WTC11 (cell line): ENCODE data around the gene CLDN6. TPM values are rescaled to one million over a fixed set of nuclear protein-coding genes. Genes with fewer than 3 reads are reported as not detected.
A peak's percentile ranks its signal among the peaks of the same experiment; 100 is the strongest.

ENCODE experiments used
- CREM ChIP-seq: sonication (generic); formaldehyde crosslinking; IDR thresholded peaks from 2 replicates; pipeline ENCODE4 v1.8.1; 2022; ENCODE audit warnings: mild to moderate bottlenecking, missing genetic modification reagents, moderate library complexity
- EMX1 ChIP-seq: fragments of 250-450 bp; sonication (Bioruptor Pico); IDR thresholded peaks from 2 replicates; pipeline ENCODE4 v1.8.0; 2021; ENCODE audit warnings: mild to moderate bottlenecking
- ERG ChIP-seq: fragments of 250-450 bp; sonication (Bioruptor Pico); IDR thresholded peaks from 2 replicates; pipeline ENCODE4 v1.8.0; 2021; ENCODE audit warnings: mild to moderate bottlenecking
- FOXP1 ChIP-seq: sonication (generic); formaldehyde crosslinking; IDR thresholded peaks from 2 replicates; pipeline ENCODE4 v1.8.0; 2022; ENCODE audit warnings: missing genetic modification reagents, mild to moderate bottlenecking, moderate library complexity, borderline replicate concordance
- GRHL2 ChIP-seq: fragments of 250-450 bp; sonication (Bioruptor Pico); IDR thresholded peaks from 2 replicates; pipeline ENCODE4 v1.8.0; 2022; ENCODE audit warnings: mild to moderate bottlenecking, moderate library complexity; ENCODE audit not compliant: insufficient replicate concordance, severe bottlenecking
- GTF2I ChIP-seq: fragments of 250-450 bp; sonication (Bioruptor Pico); conservative IDR thresholded peaks from 2 replicates; pipeline ENCODE4 v1.4.0; 2021; ENCODE audit warnings: mild to moderate bottlenecking
- MAX ChIP-seq: sonication (generic); formaldehyde crosslinking; IDR thresholded peaks from 2 replicates; pipeline ENCODE4 v1.8.0; 2022; ENCODE audit warnings: mild to moderate bottlenecking, missing genetic modification reagents
- MYBL2 ChIP-seq: sonication (generic); formaldehyde crosslinking; IDR thresholded peaks from 2 replicates; pipeline ENCODE4 v1.8.1; 2023; ENCODE audit warnings: mild to moderate bottlenecking, moderate library complexity, missing genetic modification reagents
- NFYB ChIP-seq: sonication (generic); formaldehyde crosslinking; conservative IDR thresholded peaks from 2 replicates; pipeline ENCODE4 v1.8.0; 2022; ENCODE audit warnings: low read depth, missing genetic modification reagents
- NR1H2 ChIP-seq: sonication (generic); formaldehyde crosslinking; IDR thresholded peaks from 2 replicates; pipeline ENCODE4 v1.9.0; 2021; ENCODE audit warnings: mild to moderate bottlenecking, moderate library complexity, missing genetic modification reagents
- NR3C1 ChIP-seq: sonication (generic); formaldehyde crosslinking; conservative IDR thresholded peaks from 2 replicates; pipeline ENCODE4 v1.8.1; 2023; ENCODE audit warnings: low read depth, mild to moderate bottlenecking, missing genetic modification reagents
- PRRX2 ChIP-seq: fragments of 250-450 bp; sonication (Bioruptor Pico); IDR thresholded peaks from 2 replicates; pipeline ENCODE4 v1.8.0; 2021; ENCODE audit warnings: mild to moderate bottlenecking
- SMAD4 ChIP-seq: sonication (generic); formaldehyde crosslinking; IDR thresholded peaks from 2 replicates; pipeline ENCODE4 v1.8.0; 2022; ENCODE audit warnings: mild to moderate bottlenecking, missing genetic modification reagents
- SP1 ChIP-seq: sonication (generic); formaldehyde crosslinking; conservative IDR thresholded peaks from 2 replicates; pipeline ENCODE4 v1.8.1; 2022; ENCODE audit warnings: missing genetic modification reagents
- TEAD4 ChIP-seq: sonication (generic); formaldehyde crosslinking; IDR thresholded peaks from 2 replicates; pipeline ENCODE4 v1.8.0; 2022; ENCODE audit warnings: mild to moderate bottlenecking, missing genetic modification reagents
- ZNF263 ChIP-seq: sonication (generic); formaldehyde crosslinking; IDR thresholded peaks from 2 replicates; pipeline ENCODE4 v1.8.1; 2022; ENCODE audit warnings: low read depth, mild to moderate bottlenecking, moderate library complexity, missing genetic modification reagents
- ZNF281 ChIP-seq: sonication (generic); formaldehyde crosslinking; IDR thresholded peaks from 2 replicates; pipeline ENCODE4 v1.8.0; 2023; ENCODE audit warnings: mild to moderate bottlenecking, missing genetic modification reagents
- ZNF317 ChIP-seq: sonication (generic); formaldehyde crosslinking; IDR thresholded peaks from 2 replicates; pipeline ENCODE4 v1.8.1; 2023; ENCODE audit warnings: low read depth, mild to moderate bottlenecking, moderate library complexity, missing genetic modification reagents, borderline replicate concordance
- ZNF396 ChIP-seq: fragments of 250-450 bp; sonication (Bioruptor Pico); IDR thresholded peaks from 2 replicates; pipeline ENCODE4 v1.8.0; 2021; ENCODE audit warnings: mild to moderate bottlenecking, moderate library complexity, borderline replicate concordance
- ZNF423 ChIP-seq: fragments of 250-450 bp; sonication (Bioruptor Pico); IDR thresholded peaks from 2 replicates; pipeline ENCODE4 v2.1.2; 2022; ENCODE audit warnings: mild to moderate bottlenecking, moderate library complexity
- ZNF671 ChIP-seq: fragments of 250-450 bp; sonication (Bioruptor Pico); IDR thresholded peaks from 2 replicates; pipeline ENCODE4 v1.8.0; 2021; ENCODE audit warnings: mild to moderate bottlenecking
- total RNA-seq: library from RNA; stranded (reverse); gene quantifications from 3 replicates; pipeline ENCODE4 v1.2.3, GENCODE V29; 2021
- TF ChIP-seq, protein P1 (sequence below): sonication (generic); formaldehyde crosslinking; IDR thresholded peaks from 2 replicates; pipeline ENCODE4 v1.8.1; 2023; ENCODE audit warnings: mild to moderate bottlenecking, missing genetic modification reagents, moderate library complexity
- TF ChIP-seq, protein P2 (sequence below): sonication (generic); formaldehyde crosslinking; IDR thresholded peaks from 2 replicates; pipeline ENCODE4 v1.8.0; 2022; ENCODE audit warnings: mild to moderate bottlenecking, missing genetic modification reagents
- TF ChIP-seq, protein P3 (sequence below): sonication (generic); formaldehyde crosslinking; IDR thresholded peaks from 2 replicates; pipeline ENCODE4 v1.8.1; 2023; ENCODE audit warnings: mild to moderate bottlenecking, moderate library complexity, missing genetic modification reagents
- TF ChIP-seq, protein P4 (sequence below): sonication (generic); formaldehyde crosslinking; IDR thresholded peaks from 2 replicates; pipeline ENCODE4 v1.8.1; 2022; ENCODE audit warnings: mild to moderate bottlenecking, missing genetic modification reagents, moderate library complexity, borderline replicate concordance
- TF ChIP-seq, protein P5 (sequence below): sonication (generic); formaldehyde crosslinking; IDR thresholded peaks from 2 replicates; pipeline ENCODE4 v1.8.1; 2023; ENCODE audit warnings: mild to moderate bottlenecking, missing genetic modification reagents
- TF ChIP-seq, protein P6 (sequence below): sonication (generic); formaldehyde crosslinking; IDR thresholded peaks from 2 replicates; pipeline ENCODE4 v1.8.0; 2023; ENCODE audit warnings: missing genetic modification reagents

CLDN6 gene
- total RNA-seq, 1 experiment from 2014 or later = 746 TPM

- TF ChIP-seq TEAD4 (CRISPR knock-in tag) (peak; percentile 85), GRHL2 (CRISPR knock-in tag) (no peak), ZNF671 (no peak), GTF2I (CRISPR knock-in tag) (no peak), ZNF263 (0 out of 2 replicates have a peak, but pooled peaks have one; percentile 21), ZNF281 (peak; percentile 94), SMAD4 (CRISPR knock-in tag) (peak; percentile 82), MAX (CRISPR knock-in tag) (peak; percentile 89), SP1 (CRISPR knock-in tag) (peak; percentile 83), PRRX2 (CRISPR knock-in tag) (no peak), MYBL2 (peak; percentile 85; the same call in 1 of the 2 replicates), CREM (CRISPR knock-in tag) (peak; percentile 48; the same call in 1 of the 2 replicates), ERG (CRISPR knock-in tag) (peak; percentile 42; the same call in 1 of the 2 replicates), FOXP1 (peak; percentile 84), ZNF317 (CRISPR knock-in tag) (no peak), ZNF423 (CRISPR knock-in tag) (no peak), EMX1 (CRISPR knock-in tag) (no peak), ZNF396 (CRISPR knock-in tag) (no peak), NR3C1 (CRISPR knock-in tag) (peak; percentile 71; the same call in 1 of the 2 replicates), NFYB (CRISPR knock-in tag) (peak; percentile 71; the same call in 1 of the 2 replicates), NR1H2 (CRISPR knock-in tag) (no peak)
- TF ChIP-seq, protein P1, sequence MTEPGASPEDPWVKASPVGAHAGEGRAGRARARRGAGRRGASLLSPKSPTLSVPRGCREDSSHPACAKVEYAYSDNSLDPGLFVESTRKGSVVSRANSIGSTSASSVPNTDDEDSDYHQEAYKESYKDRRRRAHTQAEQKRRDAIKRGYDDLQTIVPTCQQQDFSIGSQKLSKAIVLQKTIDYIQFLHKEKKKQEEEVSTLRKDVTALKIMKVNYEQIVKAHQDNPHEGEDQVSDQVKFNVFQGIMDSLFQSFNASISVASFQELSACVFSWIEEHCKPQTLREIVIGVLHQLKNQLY (CRISPR knock-in tag) = peak; percentile 91; the same call in 1 of the 2 replicates
- TF ChIP-seq, protein P2, sequence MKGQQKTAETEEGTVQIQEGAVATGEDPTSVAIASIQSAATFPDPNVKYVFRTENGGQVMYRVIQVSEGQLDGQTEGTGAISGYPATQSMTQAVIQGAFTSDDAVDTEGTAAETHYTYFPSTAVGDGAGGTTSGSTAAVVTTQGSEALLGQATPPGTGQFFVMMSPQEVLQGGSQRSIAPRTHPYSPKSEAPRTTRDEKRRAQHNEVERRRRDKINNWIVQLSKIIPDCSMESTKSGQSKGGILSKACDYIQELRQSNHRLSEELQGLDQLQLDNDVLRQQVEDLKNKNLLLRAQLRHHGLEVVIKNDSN (CRISPR knock-in tag) = peak; percentile 74; the same call in 1 of the 2 replicates
- TF ChIP-seq, protein P3, sequence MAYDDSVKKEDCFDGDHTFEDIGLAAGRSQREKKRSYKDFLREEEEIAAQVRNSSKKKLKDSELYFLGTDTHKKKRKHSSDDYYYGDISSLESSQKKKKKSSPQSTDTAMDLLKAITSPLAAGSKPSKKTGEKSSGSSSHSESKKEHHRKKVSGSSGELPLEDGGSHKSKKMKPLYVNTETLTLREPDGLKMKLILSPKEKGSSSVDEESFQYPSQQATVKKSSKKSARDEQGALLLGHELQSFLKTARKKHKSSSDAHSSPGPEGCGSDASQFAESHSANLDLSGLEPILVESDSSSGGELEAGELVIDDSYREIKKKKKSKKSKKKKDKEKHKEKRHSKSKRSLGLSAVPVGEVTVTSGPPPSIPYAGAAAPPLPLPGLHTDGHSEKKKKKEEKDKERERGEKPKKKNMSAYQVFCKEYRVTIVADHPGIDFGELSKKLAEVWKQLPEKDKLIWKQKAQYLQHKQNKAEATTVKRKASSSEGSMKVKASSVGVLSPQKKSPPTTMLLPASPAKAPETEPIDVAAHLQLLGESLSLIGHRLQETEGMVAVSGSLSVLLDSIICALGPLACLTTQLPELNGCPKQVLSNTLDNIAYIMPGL (CRISPR knock-in tag) = peak; percentile 50; the same call in 1 of the 2 replicates
- TF ChIP-seq, protein P4, sequence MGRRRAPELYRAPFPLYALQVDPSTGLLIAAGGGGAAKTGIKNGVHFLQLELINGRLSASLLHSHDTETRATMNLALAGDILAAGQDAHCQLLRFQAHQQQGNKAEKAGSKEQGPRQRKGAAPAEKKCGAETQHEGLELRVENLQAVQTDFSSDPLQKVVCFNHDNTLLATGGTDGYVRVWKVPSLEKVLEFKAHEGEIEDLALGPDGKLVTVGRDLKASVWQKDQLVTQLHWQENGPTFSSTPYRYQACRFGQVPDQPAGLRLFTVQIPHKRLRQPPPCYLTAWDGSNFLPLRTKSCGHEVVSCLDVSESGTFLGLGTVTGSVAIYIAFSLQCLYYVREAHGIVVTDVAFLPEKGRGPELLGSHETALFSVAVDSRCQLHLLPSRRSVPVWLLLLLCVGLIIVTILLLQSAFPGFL (CRISPR knock-in tag) = peak; percentile 71; the same call in 1 of the 2 replicates
- TF ChIP-seq, protein P5, sequence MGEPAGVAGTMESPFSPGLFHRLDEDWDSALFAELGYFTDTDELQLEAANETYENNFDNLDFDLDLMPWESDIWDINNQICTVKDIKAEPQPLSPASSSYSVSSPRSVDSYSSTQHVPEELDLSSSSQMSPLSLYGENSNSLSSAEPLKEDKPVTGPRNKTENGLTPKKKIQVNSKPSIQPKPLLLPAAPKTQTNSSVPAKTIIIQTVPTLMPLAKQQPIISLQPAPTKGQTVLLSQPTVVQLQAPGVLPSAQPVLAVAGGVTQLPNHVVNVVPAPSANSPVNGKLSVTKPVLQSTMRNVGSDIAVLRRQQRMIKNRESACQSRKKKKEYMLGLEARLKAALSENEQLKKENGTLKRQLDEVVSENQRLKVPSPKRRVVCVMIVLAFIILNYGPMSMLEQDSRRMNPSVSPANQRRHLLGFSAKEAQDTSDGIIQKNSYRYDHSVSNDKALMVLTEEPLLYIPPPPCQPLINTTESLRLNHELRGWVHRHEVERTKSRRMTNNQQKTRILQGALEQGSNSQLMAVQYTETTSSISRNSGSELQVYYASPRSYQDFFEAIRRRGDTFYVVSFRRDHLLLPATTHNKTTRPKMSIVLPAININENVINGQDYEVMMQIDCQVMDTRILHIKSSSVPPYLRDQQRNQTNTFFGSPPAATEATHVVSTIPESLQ (CRISPR knock-in tag) = no peak
- TF ChIP-seq, protein P6, sequence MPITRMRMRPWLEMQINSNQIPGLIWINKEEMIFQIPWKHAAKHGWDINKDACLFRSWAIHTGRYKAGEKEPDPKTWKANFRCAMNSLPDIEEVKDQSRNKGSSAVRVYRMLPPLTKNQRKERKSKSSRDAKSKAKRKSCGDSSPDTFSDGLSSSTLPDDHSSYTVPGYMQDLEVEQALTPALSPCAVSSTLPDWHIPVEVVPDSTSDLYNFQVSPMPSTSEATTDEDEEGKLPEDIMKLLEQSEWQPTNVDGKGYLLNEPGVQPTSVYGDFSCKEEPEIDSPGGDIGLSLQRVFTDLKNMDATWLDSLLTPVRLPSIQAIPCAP (CRISPR knock-in tag) = peak; percentile 91
These were observed 49.0 kb downstream of the CLDN6 start, which contains the start of gene PAQR4 (continued) for GRCh38 chr16:2968738-2969544.
